Transverse colon (tissue), 3 donors: ENCODE measurements around the gene SUSD4.

Source experiments
- CTCF ChIP-seq, 5 experiments: fragments of 200-600 bp in 3 of 5; fragments of 450-650 bp in 2 of 5; sonication (generic) in 3 of 5; IDR thresholded peaks; 1 replicate in 2 of 5; 2 replicates in 3 of 5; pipeline ENCODE4 v1.5.1; 2016 to 2017; ENCODE audit warnings: antibody characterized with exemption in 5 of 5, inconsistent platforms in 3 of 5, mild to moderate bottlenecking in 2 of 5, moderate library complexity in 1 of 5
- EP300 ChIP-seq: sonication (generic); formaldehyde crosslinking; IDR thresholded peaks from one replicate; pipeline ENCODE4 v1.6.1; 2017; ENCODE audit warnings: antibody characterized with exemption, low read depth
- POLR2A ChIP-seq: fragments of 450-650 bp; IDR thresholded peaks from one replicate; pipeline ENCODE4 v1.6.1; 2016; ENCODE audit warnings: antibody characterized with exemption, mild to moderate bottlenecking, moderate library complexity

- TF ChIP-seq CTCF (IDR thresholded peaks at IDR 0.05): no peak
- no peak for TF ChIP-seq EP300
- TF ChIP-seq POLR2A: no peak
Measured at GRCh38 chr1:223246476-223247112, 117.4 kb downstream of the SUSD4 start.
